HG03135 (cell line): ENCODE results near the gene CD81.

Source experiments
- ATAC-seq: cut with Tn5 transposase; IDR thresholded peaks from one replicate; pipeline ENCODE4 v1.9.1; 2021; ENCODE audit warnings: mild to moderate bottlenecking, moderate library complexity; ENCODE audit not compliant: unreplicated experiment

Gene CD81

GRCh38 chr11:2388431-2389376, 11.6 kb downstream of the CD81 start:
- ATAC-seq, result no peak

- ATAC-seq, result no peak
Observed at GRCh38 chr11:2389377-2390026, 12.4 kb downstream of the CD81 start.

GRCh38 chr11:2390091-2390724, 13.1 kb downstream of the CD81 start:
- ATAC-seq, result no peak

- ATAC-seq, result no peak
Observed at GRCh38 chr11:2390725-2391151, 13.6 kb downstream of the CD81 start.

GRCh38 chr11:2391181-2391975, 14.3 kb downstream of the CD81 start:
- no peak for ATAC-seq

- no peak for ATAC-seq
Observed at GRCh38 chr11:2392241-2392959, 15.3 kb downstream of the CD81 start.

GRCh38 chr11:2393111-2393868, 16.2 kb downstream of the CD81 start:
- no peak for ATAC-seq

GRCh38 chr11:2393941-2394817, 17.1 kb downstream of the CD81 start:
- ATAC-seq, result no peak

GRCh38 chr11:2394818-2395105, 17.7 kb downstream of the CD81 start:
- ATAC-seq, result no peak

GRCh38 chr11:2395211-2395730, 18.2 kb downstream of the CD81 start:
- ATAC-seq, result no peak

GRCh38 chr11:2395856-2396255, 18.7 kb downstream of the CD81 start:
- no peak for ATAC-seq

GRCh38 chr11:2396471-2396870, 19.4 kb downstream of the CD81 start:
- no peak for ATAC-seq

- ATAC-seq, result no peak
Observed at GRCh38 chr11:2397005-2397404, 19.9 kb downstream of the CD81 start.

- ATAC-seq, result no peak
Observed at GRCh38 chr11:2398664-2399355, 21.7 kb downstream of the CD81 start.

- peak; percentile 3 for ATAC-seq
Observed at GRCh38 chr11:2399488-2400068, 22.5 kb downstream of the CD81 start.

GRCh38 chr11:2400069-2400761, 23.1 kb downstream of the CD81 start, which contains the start of gene TSSC4:
Gene TSSC4, plus strand, starts transcription at chr11:2400750. Its CDS starts 1,884 bp downstream, at chr11:2402634.
- peak; percentile 85 for ATAC-seq
